Measurements from ENCODE around the gene LYSMD2. TPM values are rescaled to one million over a fixed set of nuclear protein-coding genes. Genes with fewer than 3 reads are reported as not detected.

Gene LYSMD2
- total and polyA plus RNA-seq, 2 experiments from 2014 or later: 5.4 to 5.9 TPM

DNA sequence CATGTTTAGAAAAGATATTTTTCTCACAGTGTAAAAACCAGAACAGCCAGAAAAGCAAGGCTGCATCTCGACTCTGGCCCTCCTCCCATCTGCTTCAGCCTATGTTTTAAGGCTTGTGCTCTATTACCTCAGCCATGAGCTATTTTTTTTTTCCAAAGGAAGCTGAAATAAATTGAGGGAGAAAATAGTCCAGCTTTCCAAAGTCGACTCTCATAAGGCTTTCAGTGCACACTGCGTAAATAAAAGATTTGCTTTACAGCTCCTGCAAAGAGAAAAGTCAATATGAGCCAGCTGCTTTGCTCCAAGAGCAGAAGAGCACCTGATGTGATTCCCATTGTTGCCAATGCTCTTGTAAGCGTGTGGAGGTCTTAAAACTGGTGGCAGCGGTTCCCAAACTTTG is 29.4 kb downstream of the LYSMD2 start (continued):
- TF ChIP-seq, protein P1, sequence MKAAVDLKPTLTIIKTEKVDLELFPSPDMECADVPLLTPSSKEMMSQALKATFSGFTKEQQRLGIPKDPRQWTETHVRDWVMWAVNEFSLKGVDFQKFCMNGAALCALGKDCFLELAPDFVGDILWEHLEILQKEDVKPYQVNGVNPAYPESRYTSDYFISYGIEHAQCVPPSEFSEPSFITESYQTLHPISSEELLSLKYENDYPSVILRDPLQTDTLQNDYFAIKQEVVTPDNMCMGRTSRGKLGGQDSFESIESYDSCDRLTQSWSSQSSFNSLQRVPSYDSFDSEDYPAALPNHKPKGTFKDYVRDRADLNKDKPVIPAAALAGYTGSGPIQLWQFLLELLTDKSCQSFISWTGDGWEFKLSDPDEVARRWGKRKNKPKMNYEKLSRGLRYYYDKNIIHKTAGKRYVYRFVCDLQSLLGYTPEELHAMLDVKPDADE (IDR thresholded peaks at IDR 0.05): no peak
- TF ChIP-seq EZH2phosphoT487 (IDR thresholded peaks at IDR 0.05; ENCODE audit: unreplicated experiment): no peak
- TF ChIP-seq EZH2 (IDR thresholded peaks at IDR 0.05; ENCODE audit: low read depth, unreplicated experiment): no peak
- no peak for TF ChIP-seq NANOG (IDR thresholded peaks at IDR 0.05; ENCODE audit: borderline replicate concordance)
- no peak for TF ChIP-seq STAT1 (IDR thresholded peaks at IDR 0.05; ENCODE audit: unreplicated experiment)
- no peak for TF ChIP-seq ZNF331 (CRISPR knock-in tag; IDR thresholded peaks at IDR 0.05; ENCODE audit: low read depth)
- TF ChIP-seq POLR2AphosphoS5 (IDR thresholded peaks at IDR 0.05; ENCODE audit: low read depth): no peak

DNA sequence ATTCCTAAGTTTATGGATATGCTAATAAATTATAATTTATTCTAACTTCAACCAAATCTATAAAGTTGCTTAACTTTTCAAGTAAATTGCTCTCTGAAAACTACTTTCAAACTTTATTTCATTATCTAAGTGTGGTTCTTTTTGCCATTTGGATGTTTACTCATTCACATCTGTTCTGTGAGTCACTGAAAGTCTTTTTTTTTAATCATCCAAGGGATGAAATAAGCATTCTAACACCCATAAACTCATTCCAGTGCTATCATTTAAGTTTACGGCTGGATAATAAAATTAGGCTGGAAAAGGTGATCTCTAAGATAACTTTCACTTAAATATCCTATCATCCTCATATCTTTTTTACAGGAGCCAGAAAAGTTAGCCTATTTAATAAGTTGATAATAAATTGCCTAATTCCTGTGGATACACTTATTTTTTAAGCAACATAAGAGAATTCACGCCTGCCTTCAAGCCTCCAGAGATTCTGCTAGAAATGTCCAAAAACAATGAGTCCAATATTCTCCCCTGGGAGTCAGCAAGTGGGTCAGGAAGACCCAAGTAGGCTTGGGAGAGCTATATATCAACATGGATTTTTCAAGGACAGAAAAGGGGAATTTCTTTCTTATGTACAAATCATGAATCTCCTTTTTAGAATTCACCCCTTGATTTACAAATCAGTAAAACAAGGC is 30.4 kb downstream of the LYSMD2 start:
- H3K36me3 ChIP-seq (ENCODE audit: insufficient read depth): 0 out of 2 replicates have a peak, but pooled peaks cover 5% of the 10 kb centered on the region

More for the DNA sequence above, 30.4 kb downstream of the LYSMD2 start:
- ATAC-seq (no peak), DNase-seq (ENCODE audit: low spot score) (no peak)
- Mint-ChIP-seq H3K27me3 (ENCODE audit: insufficient read depth, low read depth, poor library complexity) (no peaks in the 10 kb centered on the region), H3K9me3 (no peaks in the 10 kb centered on the region), H3K4me3 (no peak overlapping the region), H3K36me3 (ENCODE audit: low read depth) (peaks cover 11% of the 10 kb centered on the region; the same call in 2 of the 3 replicates), H3K4me1 (no peaks in the 10 kb centered on the region), H3K27ac (no peak overlapping the region)
- H3F3A ChIP-seq (replicated peaks; ENCODE audit: low read depth): no peaks in the 10 kb centered on the region
- no peaks in the 10 kb centered on the region for H3K79me2 ChIP-seq (replicated peaks; ENCODE audit: insufficient read depth)
- H3K4me2 ChIP-seq: no peak overlapping the region
- H3K27ac ChIP-seq (ENCODE audit: low read depth): no peak overlapping the region
- TF ChIP-seq CREB1 (CRISPR knock-in tag; IDR thresholded peaks at IDR 0.05; ENCODE audit: low read depth) (no peak), ZNF462 (CRISPR knock-in tag; IDR thresholded peaks at IDR 0.05) (no peak), EZH2 (IDR thresholded peaks at IDR 0.05; ENCODE audit: low read depth, unreplicated experiment) (no peak)
- no peak overlapping the region for H3K4me3 ChIP-seq
- no peaks in the 10 kb centered on the region for H4K20me1 ChIP-seq (replicated peaks; ENCODE audit: insufficient read depth)
- H3K9me2 ChIP-seq (ENCODE audit: insufficient read depth): no peaks in the 10 kb centered on the region
- H3K27me3 ChIP-seq (ENCODE audit: insufficient read depth): no peaks in the 10 kb centered on the region
- H3K4me1 ChIP-seq (ENCODE audit: insufficient read depth): no peaks in the 10 kb centered on the region
- no peak overlapping the region for H2AFZ ChIP-seq
